Measurements from ENCODE around the gene RETREG3. TPM values are rescaled to one million over a fixed set of nuclear protein-coding genes. Genes with fewer than 3 reads are reported as not detected.

RETREG3 gene
- total RNA-seq, 1 experiment from 2014 or later, result 38.5 TPM

GRCh38 chr17:42574463-42574862 is 34.7 kb downstream of the RETREG3 start:
- no TSS peak for BruUV-seq (replicated peaks)
- Histone ChIP-seq H3K4me1 (ENCODE audit: control insufficient read depth in 1 of 2, insufficient read depth in 2 of 2, low read length in 2 of 2) (peaks cover 10 to 15% of the 10 kb centered on the region in 2 experiments), H4K20me1 (ENCODE audit: insufficient read depth) (peaks cover 7% of the 10 kb centered on the region; the same call in 1 of the 2 replicates), H3K27ac (ENCODE audit: low read depth, low read length) (no peak overlapping the region), H3K27me3 (ENCODE audit: insufficient read depth, low read length) (no peaks in the 10 kb centered on the region), H3K9ac (ENCODE audit: low read length) (no peak overlapping the region), H3K4me2 (ENCODE audit: low read length) (no peak overlapping the region), H3K4me3 (replicated peaks in 1 of 2; ENCODE audit: low read depth in 1 of 2, low read length in 2 of 2) (no peak overlapping the region), H3K9me2 (ENCODE audit: insufficient read depth) (no peaks in the 10 kb centered on the region), H3K79me2 (ENCODE audit: insufficient read depth, low read length) (peaks cover 69% of the 10 kb centered on the region), H3K9me3 (ENCODE audit: control insufficient read depth in 1 of 2, insufficient read depth in 1 of 2, low read depth in 1 of 2, low read length in 2 of 2) (no peaks in the 10 kb centered on the region), H2AFZ (ENCODE audit: low read depth, low read length, poor library complexity, severe bottlenecking) (no peak overlapping the region), H3K36me3 (ENCODE audit: control insufficient read depth in 1 of 2, insufficient read depth in 2 of 2, low read length in 2 of 2) (peaks cover 36 to 46% of the 10 kb centered on the region in 2 experiments)
- ATAC-seq (no peak), DNase-seq (ENCODE audit: low read depth, low spot score) (no peak)
- intact Hi-C loops (cut with micrococcal nuclease), result no loop called here
- CTCF ChIA-PET, result no interaction called here
- no peak for TF ChIP-seq JUND (IDR thresholded peaks at IDR 0.05)
- TF ChIP-seq MAX (IDR thresholded peaks at IDR 0.05), result no peak
- no peak for TF ChIP-seq SP1 (IDR thresholded peaks at IDR 0.05; ENCODE audit: low read depth)
- no peak for TF ChIP-seq TCF7L2 (IDR thresholded peaks at IDR 0.05; ENCODE audit: borderline replicate concordance, extremely low read depth, insufficient read depth, insufficient read length)
- no peak for TF ChIP-seq POLR2A (IDR thresholded peaks at IDR 0.05; ENCODE audit: borderline replicate concordance, extremely low read depth, insufficient read depth, insufficient read length)
- TF ChIP-seq EGR1 (IDR thresholded peaks at IDR 0.05; ENCODE audit: low read depth), result no peak
- TF ChIP-seq SRF (IDR thresholded peaks at IDR 0.05; ENCODE audit: low read depth), result no peak
- TF ChIP-seq ATF3 (IDR thresholded peaks at IDR 0.05), result no peak
- TF ChIP-seq CBX3 (IDR thresholded peaks at IDR 0.05; ENCODE audit: low read depth), result no peak
- no peak for TF ChIP-seq REST (IDR thresholded peaks at IDR 0.05; ENCODE audit: low read depth)
- TF ChIP-seq ZFX (IDR thresholded peaks at IDR 0.05), result no peak
- no peak for TF ChIP-seq ZBTB33 (IDR thresholded peaks at IDR 0.05; ENCODE audit: extremely low read depth, insufficient replicate concordance, low read length)
- TF ChIP-seq YY1 (IDR thresholded peaks at IDR 0.05; ENCODE audit: extremely low read depth, insufficient replicate concordance, low read depth, low read length), result no peak
- no peak for TF ChIP-seq EZH2 (IDR thresholded peaks at IDR 0.05)
- no peak for TF ChIP-seq POLR2AphosphoS5 (IDR thresholded peaks at IDR 0.05; ENCODE audit: low read depth, low read length)
- RAD21 ChIA-PET (ENCODE audit: low non-redundant PET in 1 of 2, low total read pairs in 2 of 2, uncharacterized antibody in 2 of 2, unreplicated experiment in 2 of 2), result no interaction called here
- POLR2A ChIA-PET, result no interaction called here
